ENCODE data around the gene SDK1. TPM values are rescaled to one million over a fixed set of nuclear protein-coding genes. Genes with fewer than 3 reads are reported as not detected.

The SDK1 gene
- total RNA-seq, 2 experiments from 2014 or later, result 0.25 to 0.78 TPM

GRCh38 chr7:4113271-4113670 lies 812.2 kb downstream of the SDK1 start:
- H3K36me3 Mint-ChIP-seq (ENCODE audit: low read depth), result no peaks in the 10 kb centered on the region
- H3K4me3 Mint-ChIP-seq, result no peak overlapping the region
- TF ChIP-seq CTCF (IDR thresholded peaks at IDR 0.05), result no peak
- DNase-seq (no peak), ATAC-seq (no peak)
- H3K4me1 Mint-ChIP-seq (ENCODE audit: low read depth), result no peaks in the 10 kb centered on the region
- peaks cover 2% of the 10 kb centered on the region for H3K9me3 Mint-ChIP-seq
- CTCF ChIA-PET, result no interaction called here
- no peak overlapping the region for H3K27ac Mint-ChIP-seq
- H3K27me3 Mint-ChIP-seq, result no peaks in the 10 kb centered on the region
- intact Hi-C loops (cut with micrococcal nuclease), result no loop called here
- POLR2A ChIA-PET, result interaction anchor here (0.5 kb wide), 1 partner anchor 226 kb away, joined by 4 read pairs; no protein-coding TSS in a partner anchor

- no peak for ATAC-seq
Observed at GRCh38 chr7:4113976-4114375, 812.9 kb downstream of the SDK1 start.

GRCh38 chr7:4115442-4115841 lies 814.4 kb downstream of the SDK1 start:
- no peak for TF ChIP-seq CTCF (IDR thresholded peaks at IDR 0.05)
- ChIA-PET POLR2A (no interaction called here), CTCF (no interaction called here)
- H3K27ac Mint-ChIP-seq, result no peak overlapping the region
- no peak overlapping the region for H3K4me3 Mint-ChIP-seq
- no peaks in the 10 kb centered on the region for H3K36me3 Mint-ChIP-seq (ENCODE audit: low read depth)
- no peak for DNase-seq
- H3K9me3 Mint-ChIP-seq, result peaks cover 13% of the 10 kb centered on the region
- intact Hi-C loops (cut with micrococcal nuclease), result no loop called here
- ATAC-seq, result no peak
- no peaks in the 10 kb centered on the region for H3K4me1 Mint-ChIP-seq (ENCODE audit: low read depth)
- H3K27me3 Mint-ChIP-seq, result no peaks in the 10 kb centered on the region

More at GRCh38 chr7:4113976-4114375, 812.9 kb downstream of the SDK1 start:
- no peak overlapping the region for H3K27ac Mint-ChIP-seq
- POLR2A ChIA-PET, result interaction anchor here (0.5 kb wide), 1 partner anchor 225 kb away, joined by 4 read pairs; no protein-coding TSS in a partner anchor
- intact Hi-C loops (cut with micrococcal nuclease), result no loop called here
- TF ChIP-seq CTCF (IDR thresholded peaks at IDR 0.05), result no peak
- no peaks in the 10 kb centered on the region for H3K27me3 Mint-ChIP-seq
- CTCF ChIA-PET, result no interaction called here
- H3K36me3 Mint-ChIP-seq (ENCODE audit: low read depth), result no peaks in the 10 kb centered on the region
- no peak for DNase-seq
- H3K4me1 Mint-ChIP-seq (ENCODE audit: low read depth), result no peaks in the 10 kb centered on the region
- no peak overlapping the region for H3K4me3 Mint-ChIP-seq
- peaks cover 3% of the 10 kb centered on the region for H3K9me3 Mint-ChIP-seq

- Mint-ChIP-seq H3K4me3 (no peak overlapping the region), H3K27me3 (no peaks in the 10 kb centered on the region), H3K9me3 (peaks cover 13% of the 10 kb centered on the region), H3K36me3 (ENCODE audit: low read depth) (no peaks in the 10 kb centered on the region), H3K4me1 (ENCODE audit: low read depth) (no peaks in the 10 kb centered on the region), H3K27ac (no peak overlapping the region)
- DNase-seq, result no peak
- intact Hi-C loops (cut with micrococcal nuclease), result no loop called here
- CTCF ChIA-PET, result no interaction called here
- TF ChIP-seq CTCF (IDR thresholded peaks at IDR 0.05), result no peak
- POLR2A ChIA-PET, result no interaction called here
- no peak for ATAC-seq
Observed at GRCh38 chr7:4115941-4116610, 815.0 kb downstream of the SDK1 start.

- POLR2A ChIA-PET, result no interaction called here
- DNase-seq, result no peak
- TF ChIP-seq CTCF (IDR thresholded peaks at IDR 0.05), result no peak
- CTCF ChIA-PET, result no interaction called here
- Mint-ChIP-seq H3K4me3 (no peak overlapping the region), H3K27me3 (peaks cover 6% of the 10 kb centered on the region), H3K9me3 (peaks cover 24% of the 10 kb centered on the region), H3K36me3 (ENCODE audit: low read depth) (no peaks in the 10 kb centered on the region), H3K27ac (no peak overlapping the region), H3K4me1 (ENCODE audit: low read depth) (no peaks in the 10 kb centered on the region)
- no peak for ATAC-seq
- intact Hi-C loops (cut with micrococcal nuclease), result no loop called here
Observed at GRCh38 chr7:4119848-4120247, 818.8 kb downstream of the SDK1 start.

Measured in activated CD8-positive, alpha-beta T cell treated with anti-CD3 and anti-CD28 coated beads for 36 hours (primary cell).